NCI-H128 (cell line): Measurements from ENCODE around the gene SENP7.
"Not testable (repeated sequence)": the region's sequence is repeated elsewhere in the genome, so short reads cannot be mapped to it uniquely, and the experiment has no call there.

Source experiments
- DNase-seq: peaks from one replicate; lab custom pipeline; 2025; ENCODE audit not compliant: unreplicated experiment; lab: John Stamatoyannopoulos, UW

SENP7 gene

DNA sequence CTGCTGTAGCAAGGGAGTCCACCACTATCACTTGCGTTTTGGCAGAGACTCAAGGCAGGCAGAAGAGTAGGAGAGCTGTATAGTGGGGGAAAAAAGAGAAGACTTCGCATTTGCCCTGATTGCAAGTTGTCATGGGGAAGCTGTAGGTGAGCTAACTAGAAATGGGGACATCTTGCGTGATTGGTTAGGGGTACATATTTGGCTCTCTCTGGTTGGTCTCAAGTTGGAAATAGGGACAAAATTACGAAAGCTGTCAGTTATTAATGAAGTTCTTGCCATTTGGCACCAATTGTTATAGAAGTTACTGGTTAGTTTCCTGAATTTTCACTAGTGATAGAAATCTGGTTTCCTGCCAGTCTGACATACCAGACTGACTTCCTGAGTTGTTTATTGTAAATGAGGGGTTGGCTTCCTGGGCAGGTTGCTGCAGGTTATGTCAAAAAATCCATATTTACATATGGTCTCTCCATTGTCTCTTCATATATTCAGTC lies 8.2 kb upstream of the SENP7 start:
- no peak for DNase-seq

- no peak for DNase-seq
Observed at GRCh38 chr3:101519685-101520365, 6.8 kb upstream of the SENP7 start.

DNA sequence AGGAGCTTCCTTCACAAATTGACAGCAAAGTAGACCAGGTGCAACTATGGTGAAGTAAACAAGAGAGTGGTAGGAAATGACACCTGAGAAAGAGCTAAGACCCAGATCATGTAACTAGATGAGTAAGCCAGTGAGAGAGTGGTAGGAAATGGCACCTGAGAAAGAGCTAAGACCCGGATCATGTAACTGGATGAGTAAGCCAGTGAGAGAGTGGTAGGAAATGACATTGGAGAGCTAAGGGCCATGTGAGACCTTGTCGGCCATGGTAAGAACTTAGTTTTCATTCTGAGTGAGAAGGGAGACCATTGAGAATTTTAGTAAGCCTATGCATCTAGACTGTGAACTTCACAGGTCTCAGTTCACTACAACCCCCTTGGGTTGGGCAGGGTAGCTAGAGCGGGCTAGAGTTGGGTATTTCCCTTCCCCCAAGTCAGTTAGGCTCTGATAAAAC lies 5.4 kb upstream of the SENP7 start:
- DNase-seq: no peak

DNA sequence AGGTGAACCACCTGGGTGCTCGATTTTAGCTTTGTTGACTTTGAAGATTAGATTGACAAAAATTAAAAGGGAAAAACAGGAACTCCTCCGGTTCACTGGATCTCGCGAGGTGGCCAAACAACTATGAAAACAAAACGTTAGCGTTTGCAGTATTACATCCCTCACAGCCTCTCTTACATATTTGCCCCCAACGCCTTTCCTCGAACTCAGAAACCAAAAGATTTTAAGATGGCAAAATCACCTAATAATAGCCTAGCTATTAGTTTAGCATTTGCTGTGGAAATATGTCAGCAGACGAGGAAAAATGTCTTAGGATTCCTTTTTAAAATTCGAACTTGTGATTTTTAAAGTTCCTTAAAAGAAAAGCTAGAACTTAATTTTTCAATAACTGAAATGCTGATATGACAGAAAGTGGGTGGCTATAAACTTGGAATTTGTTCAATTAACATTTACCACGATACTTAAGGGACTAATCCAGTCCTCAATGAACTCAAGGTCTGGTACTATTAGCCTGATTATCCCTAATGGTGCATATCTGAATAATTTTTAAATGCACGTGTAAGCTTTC lies 491 bp upstream of the SENP7 start:
- no peak for DNase-seq

DNA sequence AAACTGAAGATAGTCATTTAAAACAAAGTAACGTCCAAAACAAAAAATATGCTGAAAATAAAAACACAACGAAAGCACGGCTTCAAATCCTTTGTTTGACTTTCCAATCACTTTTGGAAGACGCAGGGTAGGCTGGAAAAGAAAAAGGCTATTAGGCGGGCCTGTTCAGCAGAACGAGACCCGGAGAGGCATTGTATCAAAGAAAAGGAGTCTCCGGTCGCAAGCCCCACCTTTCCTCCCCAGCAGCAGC lies 691 bp downstream of the SENP7 start:
- DNase-seq: no peak

GRCh38 chr3:101509811-101510210 lies 3.2 kb downstream of the SENP7 start:
- DNase-seq: no peak

DNA sequence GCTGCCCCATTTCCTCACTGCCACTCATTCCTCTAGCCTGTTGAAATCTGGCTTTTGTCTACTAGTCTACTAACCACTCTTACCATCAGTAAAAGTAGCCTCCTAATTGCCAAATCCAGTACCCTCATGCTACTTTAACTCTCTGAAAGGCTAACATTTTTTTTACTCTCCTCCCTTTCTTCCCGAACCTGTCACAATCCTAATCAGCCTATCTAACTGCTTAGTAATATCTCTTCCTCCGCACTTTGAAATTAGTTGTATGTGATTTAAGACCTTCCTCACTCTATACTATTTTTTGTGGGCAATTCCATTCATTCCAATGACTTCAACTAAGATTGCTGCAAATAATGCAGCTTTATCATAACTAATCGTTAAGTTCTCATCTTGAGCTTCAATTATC lies 3.7 kb downstream of the SENP7 start:
- no peak for DNase-seq

GRCh38 chr3:101501783-101502182 lies 11.2 kb downstream of the SENP7 start:
- no peak for DNase-seq

DNA sequence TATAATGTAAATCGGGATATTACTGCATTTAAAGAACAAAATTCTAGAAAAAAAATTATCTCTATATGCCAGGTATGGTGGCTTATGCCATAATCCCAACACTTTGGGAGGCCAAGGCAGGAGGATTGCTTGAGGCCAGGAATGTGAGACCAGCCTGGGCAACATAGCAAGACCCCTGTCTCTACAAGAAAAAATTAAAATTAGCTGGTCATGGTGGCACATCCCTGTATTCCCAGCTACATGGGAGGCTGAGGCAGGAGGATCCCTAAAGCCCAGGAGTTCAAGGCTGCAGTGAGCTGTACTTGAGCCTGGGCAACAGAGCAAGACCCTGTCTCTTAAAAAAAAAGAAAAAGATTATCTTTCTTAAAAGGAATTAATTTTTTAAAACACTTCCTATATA lies 12.8 kb downstream of the SENP7 start:
- DNase-seq: no peak

DNA sequence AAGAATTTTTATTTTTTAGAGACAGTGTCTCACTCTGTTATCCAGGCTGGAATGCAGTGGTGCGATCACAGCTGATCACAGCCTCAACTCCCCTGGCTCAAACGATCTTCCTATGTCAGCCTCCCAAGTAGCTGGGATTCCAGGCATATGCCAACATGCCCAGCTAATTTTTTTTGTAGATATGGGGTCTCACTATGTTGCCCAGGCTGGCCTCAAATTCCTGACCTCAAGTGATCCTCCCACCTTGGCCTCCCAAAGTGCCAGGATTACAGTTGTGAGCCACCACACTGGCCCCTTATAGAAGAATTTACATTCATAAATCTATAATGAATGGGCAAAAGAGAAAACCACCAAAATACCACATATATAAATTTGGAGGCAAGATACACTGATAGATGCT lies 15.2 kb downstream of the SENP7 start:
- DNase-seq: no peak

GRCh38 chr3:101495552-101495951 lies 17.5 kb downstream of the SENP7 start:
- no peak for DNase-seq

DNA sequence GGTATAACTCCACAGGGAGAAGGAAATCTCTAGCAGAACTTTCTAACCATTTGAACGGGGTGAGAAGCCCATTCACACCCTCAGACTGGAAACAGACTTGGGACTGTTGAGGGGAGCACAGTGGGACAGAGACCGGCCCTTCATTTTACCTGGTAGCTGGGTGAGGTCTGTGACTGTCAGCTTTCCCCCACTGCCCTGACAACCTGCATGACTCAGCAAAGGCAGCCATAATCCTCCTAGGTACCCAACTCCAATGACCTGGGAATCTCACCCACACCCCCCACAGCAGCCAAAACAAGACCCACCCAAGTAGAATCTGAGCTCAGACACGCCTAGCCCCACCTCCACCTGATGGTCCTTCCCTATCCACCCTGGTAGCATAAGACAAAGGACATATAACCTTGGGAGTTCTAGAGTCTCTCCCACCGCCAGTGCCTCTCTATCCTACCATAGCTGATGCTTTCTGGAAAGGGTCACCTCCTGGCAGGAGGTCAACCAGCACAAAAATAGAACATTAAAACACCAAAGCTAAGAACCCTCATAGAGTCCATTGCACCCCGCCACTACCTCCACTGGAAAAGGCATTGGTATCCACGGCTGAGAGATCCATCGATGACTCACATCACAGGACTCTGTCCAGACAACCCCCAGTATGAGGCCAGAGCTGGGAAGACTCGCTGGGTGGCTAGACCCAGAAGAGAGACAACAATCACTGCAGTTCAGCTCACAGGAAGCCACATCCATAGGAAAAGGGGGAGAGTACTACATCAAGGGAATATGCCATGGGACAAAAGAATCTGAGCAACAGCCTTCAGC lies 28.0 kb downstream of the SENP7 start:
- DNase-seq: no peak

GRCh38 chr3:101478980-101479379 lies 34.0 kb downstream of the SENP7 start:
- no peak for DNase-seq

DNA sequence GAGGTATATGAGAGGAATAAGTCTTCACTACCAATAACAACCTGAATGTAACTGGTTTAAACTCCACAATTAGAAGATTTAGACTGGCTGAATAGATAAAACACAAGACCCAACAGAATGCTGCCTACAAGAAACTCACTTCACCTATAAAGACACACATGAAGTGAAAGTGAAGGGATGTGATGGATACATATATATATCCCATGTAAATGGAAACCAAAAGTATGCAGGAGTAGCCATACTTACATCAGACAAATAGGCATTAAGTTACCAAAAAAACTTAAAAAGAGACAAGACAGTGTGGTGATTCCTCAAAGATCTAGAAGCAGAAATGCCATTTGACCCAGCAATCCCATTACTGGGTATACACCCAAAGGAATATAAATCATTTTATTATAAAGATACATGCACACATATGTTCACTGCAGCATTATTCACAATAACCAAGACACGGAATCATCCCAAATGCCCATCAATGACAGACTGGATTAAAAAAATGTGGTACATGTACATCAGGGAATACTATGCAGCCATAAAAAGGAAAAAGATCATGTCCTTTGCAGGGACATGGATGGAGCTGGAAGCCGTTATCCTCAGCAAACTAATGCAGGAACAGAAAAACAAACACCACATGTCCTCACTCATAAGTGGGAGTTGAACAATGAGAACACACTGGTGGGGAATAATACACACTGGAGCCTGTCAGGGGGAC lies 38.0 kb downstream of the SENP7 start:
- not testable (repeated sequence) for DNase-seq

DNA sequence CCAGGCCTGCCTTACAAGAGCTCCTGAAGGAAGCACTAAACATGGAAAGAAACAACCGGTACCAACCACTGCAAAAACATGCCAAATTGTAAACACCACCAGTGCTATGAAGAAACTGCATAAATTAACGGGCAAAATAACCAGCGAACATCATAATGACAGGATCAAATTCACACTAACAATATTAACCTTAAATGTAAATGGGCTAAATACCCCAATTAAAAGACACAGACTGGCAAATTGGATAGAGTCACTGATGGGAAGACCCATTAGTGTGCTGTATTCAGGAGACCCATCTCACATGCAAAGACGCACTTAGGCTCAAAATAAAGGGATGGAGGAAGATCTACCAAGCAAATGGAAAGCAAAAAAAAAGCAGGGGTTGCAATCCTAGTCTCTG lies 44.3 kb downstream of the SENP7 start:
- not testable (repeated sequence) for DNase-seq

- not testable (repeated sequence) for DNase-seq
Observed at GRCh38 chr3:101467310-101467663, 45.7 kb downstream of the SENP7 start.

DNA sequence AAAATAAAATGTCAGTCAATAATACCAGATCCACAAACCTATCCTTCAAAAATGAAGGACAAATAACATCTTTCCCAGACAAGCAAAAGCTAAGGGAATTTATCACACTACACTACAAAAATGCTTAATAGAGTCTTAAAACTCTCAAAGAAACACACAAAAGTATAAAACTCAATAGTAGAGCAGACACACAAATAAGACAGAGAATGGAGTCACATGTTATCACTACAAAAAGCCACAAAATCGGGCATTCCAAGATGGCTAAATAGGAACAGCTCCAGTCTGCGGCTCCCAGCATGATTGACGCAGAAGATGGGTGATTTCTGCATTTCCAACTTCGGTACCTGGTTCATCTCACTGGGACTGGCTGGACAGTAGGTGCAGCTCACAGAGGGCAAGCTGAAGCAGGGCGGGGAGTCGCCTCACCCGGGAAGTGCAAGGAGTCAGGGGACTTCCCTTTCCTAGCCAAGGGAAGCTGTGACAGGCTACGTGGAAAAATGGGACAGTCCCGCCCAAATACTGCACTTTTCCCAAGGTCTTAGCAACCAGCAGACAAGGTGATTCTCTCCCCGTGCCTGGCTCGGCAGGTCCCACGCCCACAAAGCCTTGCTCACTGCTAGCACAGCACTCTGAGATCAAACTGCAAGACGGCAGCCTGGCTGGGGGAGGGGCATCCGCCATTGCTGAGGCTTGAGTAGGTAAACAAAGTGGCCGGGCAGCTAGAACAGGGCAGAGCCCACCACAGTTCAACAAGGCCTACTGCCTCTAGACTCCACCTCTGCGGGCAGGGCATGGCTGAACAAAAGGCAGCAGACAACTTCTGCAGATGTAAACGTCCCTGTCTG lies 46.3 kb downstream of the SENP7 start:
- DNase-seq: no peak

- DNase-seq: no peak
Observed at GRCh38 chr3:101464235-101464634, 48.8 kb downstream of the SENP7 start.

- no peak for DNase-seq
Observed at GRCh38 chr3:101461451-101461850, 51.6 kb downstream of the SENP7 start.

- no peak for DNase-seq
Observed at GRCh38 chr3:101458387-101458786, 54.6 kb downstream of the SENP7 start.

DNA sequence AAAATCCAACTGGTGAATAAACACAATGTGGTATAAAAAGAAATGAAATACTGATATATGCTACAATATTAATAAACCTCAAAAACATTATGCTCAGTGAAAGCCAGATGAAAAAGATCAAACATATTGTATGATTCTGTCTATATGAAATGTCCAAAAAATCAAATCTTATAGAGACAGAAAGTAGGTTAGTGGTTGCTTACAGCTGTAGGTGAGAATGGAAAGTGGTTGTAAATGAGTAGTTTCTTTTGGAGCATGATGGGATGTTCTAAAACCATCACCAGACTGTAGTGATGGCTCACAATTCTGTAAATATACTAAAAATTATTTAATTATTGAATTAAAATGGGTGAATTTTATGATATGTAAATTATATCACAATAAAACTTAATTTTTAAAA lies 58.4 kb downstream of the SENP7 start:
- DNase-seq: no peak
